NCI-H1436 treated with DMSO at 0.1 percent for 48 hours (cell line): ENCODE data around the gene SIGLEC10.
"Not testable (repeated sequence)": the region's sequence is repeated elsewhere in the genome, so short reads cannot be mapped to it uniquely, and the experiment has no call there.

Experiments used
- DNase-seq: peaks from one replicate; lab custom pipeline; 2025; lab: John Stamatoyannopoulos, UW

Gene SIGLEC10, protein sequence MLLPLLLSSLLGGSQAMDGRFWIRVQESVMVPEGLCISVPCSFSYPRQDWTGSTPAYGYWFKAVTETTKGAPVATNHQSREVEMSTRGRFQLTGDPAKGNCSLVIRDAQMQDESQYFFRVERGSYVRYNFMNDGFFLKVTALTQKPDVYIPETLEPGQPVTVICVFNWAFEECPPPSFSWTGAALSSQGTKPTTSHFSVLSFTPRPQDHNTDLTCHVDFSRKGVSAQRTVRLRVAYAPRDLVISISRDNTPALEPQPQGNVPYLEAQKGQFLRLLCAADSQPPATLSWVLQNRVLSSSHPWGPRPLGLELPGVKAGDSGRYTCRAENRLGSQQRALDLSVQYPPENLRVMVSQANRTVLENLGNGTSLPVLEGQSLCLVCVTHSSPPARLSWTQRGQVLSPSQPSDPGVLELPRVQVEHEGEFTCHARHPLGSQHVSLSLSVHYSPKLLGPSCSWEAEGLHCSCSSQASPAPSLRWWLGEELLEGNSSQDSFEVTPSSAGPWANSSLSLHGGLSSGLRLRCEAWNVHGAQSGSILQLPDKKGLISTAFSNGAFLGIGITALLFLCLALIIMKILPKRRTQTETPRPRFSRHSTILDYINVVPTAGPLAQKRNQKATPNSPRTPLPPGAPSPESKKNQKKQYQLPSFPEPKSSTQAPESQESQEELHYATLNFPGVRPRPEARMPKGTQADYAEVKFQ

GRCh38 chr19:51417107-51417809 lies at the start of gene SIGLEC10:
SIGLEC10 (minus strand) TSS chr19:51417642; CDS start chr19:51417581, 61 bp downstream.
- DNase-seq: no peak

DNA sequence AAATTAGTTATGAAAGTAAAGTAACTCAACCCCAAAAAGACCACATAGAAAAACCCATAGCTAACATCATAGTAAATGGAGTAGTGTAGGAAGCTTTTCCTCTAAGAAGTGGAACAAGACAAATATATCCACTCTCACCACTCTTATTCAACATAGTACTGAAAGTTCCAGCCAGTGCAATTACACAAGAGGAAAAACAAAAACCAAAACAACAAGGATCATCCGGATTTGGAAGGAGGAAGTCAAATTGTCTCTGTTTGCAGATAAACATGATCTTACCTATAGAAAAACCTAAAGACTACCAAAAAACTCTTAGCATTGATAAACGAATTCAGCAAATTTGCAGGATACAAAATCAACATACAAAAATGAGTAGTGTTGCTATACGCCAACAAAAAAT lies 49.3 kb upstream of the SIGLEC10 start:
- no peak for DNase-seq

- not testable (repeated sequence) for DNase-seq
These were observed 46.6 kb upstream of the SIGLEC10 start for GRCh38 chr19:51463976-51464581.

- no peak for DNase-seq
These were observed 45.2 kb upstream of the SIGLEC10 start for GRCh38 chr19:51462681-51463080.

DNA sequence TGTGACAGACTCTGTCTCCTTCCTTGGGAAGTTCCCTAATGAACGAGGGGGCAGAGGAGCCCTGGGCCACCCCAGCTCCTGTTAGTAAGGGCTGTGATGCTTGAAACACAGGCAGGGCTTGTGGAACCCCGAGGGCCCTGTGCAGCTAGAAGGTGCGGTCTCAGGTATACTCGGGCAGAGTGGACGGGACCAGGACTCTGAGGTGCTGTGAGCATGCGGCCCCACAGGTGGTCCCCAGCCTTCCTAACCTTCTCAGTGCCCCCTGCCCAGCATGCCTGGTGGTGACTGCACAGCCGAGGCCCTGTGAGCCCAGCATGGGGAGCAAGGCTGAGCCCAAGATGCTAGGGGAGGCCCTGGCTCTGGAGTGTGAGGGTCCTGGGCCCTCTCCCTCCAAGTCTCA lies 44.8 kb upstream of the SIGLEC10 start:
- DNase-seq: no peak

- no peak for DNase-seq
These were observed 44.3 kb upstream of the SIGLEC10 start for GRCh38 chr19:51461723-51462161.

- DNase-seq: no peak
These were observed 42.9 kb upstream of the SIGLEC10 start for GRCh38 chr19:51460164-51460992.

GRCh38 chr19:51458899-51459505 lies 41.6 kb upstream of the SIGLEC10 start:
- DNase-seq: no peak

DNA sequence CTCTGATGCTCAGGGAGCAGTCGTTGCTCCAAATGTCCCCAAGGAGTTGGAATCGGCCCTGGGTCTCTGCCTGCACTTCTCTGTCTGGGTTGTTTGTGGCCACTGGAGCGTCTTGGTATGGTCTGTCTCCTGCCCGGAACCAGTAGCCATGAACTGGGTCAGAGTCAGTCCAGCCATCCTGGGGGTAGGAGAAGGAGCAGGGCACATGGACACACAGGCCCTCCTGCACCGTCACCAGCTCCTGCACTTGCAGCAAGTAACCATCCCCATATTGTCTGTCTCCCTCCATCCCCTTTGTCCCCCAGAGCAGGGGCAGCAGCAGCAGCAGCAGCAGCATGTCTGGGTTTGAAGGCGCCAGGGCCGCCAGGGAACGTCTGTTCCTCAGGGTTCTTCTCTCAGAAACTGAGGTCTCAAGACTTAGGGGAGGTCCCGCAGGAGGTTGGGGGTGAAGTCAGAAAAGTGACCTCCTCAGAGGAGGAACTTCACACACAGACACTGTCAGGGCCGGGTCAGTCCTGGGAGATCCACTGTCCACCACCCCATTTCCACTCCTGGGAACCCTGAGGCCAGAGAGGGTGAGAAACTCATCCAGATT lies 40.7 kb upstream of the SIGLEC10 start, which contains the start of gene SIGLEC8:
Gene SIGLEC8, minus strand, starts transcription at position 404 of the 595 bp plus-strand sequence. Its CDS starts 67 bp downstream, at position 337.
- DNase-seq: no peak

DNA sequence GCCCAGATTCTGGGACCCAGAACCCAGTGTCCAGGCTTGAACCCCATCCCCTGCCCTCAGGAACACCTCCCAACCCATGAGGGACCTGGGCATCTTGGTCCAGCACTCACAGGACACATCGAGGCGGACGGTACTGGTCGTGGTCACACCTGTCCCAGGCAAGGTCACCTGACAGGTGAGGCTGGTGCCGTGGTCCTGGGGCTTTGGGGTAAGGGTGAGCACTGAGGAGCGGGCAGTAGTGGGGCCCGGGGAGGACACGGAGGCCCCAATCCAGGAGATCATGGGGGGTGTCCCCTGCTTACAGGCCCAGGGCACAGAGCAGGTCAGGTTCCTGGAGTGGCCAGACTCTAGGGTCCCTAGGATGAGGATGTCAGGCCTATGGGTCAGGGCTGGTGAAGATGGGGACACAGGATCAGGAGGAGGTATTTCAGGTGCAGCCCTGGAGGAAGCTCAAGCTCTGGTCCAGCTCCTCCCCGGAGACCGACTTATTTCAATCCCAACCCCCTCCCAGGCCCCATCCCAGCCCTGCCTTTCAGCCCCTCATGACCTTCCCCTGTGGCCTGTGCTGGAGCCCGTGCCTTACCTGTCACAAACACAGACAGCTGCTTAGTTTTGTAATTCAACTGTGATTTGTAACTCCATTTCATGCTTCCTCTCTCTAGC lies 40.0 kb upstream of the SIGLEC10 start:
- no peak for DNase-seq

DNA sequence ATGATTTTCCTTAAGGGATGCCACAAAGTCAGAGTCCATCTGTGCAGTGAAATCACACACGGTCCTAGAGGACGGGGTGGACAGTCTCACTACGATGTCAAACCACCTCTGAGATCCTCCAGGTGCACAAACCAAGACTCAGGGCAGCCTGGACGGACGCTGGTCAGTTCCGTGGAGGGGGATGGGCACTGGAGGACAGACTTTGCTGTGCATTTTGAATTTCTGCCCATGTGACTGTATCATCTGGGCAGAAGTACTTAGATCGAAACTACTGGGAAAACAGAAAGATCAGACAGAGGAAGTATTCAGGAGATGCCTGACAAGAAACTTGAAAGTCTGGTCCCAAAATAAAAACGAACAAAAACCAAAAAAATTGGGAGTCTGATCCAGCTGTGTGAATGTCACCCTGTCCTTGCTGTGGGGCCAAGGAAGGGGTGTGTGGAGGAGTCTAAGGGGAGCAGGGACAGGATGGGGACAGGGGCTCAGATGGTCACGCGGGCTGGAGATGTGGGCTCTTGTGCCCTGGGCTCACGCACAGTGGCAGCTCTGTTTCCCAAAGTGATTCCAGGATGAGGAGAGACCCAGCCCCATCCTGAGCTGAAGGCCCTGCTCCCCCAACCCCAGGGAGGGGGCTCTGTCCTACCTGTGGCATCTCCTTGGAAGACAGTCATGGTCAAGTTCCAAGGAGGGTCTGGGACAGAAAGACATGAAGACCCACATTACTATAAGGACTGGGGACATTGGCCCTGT lies 39.3 kb upstream of the SIGLEC10 start:
- DNase-seq: no peak

DNA sequence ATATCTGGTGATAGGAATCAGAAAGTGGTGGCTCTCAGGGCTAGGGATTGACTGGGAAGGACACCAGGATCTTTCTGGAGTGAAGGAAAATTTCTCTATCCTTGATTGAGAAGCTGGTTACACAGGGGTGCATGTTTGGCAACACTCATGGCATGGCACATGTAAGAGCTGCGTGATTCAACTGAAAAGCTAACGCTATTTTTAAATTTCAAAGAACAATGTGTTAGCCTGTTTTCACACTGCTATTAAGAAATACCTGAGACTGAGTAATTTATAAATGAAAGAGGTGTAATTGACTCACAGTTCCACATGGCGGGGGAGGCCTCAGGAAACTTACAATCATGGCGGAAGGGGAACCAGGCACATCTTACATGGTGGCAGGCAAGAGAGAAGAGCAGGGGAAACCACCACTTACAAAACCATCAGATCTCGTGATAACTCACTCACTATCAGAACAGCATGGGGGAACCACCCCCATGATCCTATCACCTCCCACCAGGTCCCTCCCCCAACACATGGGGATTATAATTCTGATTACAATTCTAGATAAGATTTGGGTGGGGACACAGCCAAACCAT lies 33.4 kb upstream of the SIGLEC10 start:
- no peak for DNase-seq

- no peak for DNase-seq
These were observed 31.1 kb upstream of the SIGLEC10 start for GRCh38 chr19:51448411-51449016.

DNA sequence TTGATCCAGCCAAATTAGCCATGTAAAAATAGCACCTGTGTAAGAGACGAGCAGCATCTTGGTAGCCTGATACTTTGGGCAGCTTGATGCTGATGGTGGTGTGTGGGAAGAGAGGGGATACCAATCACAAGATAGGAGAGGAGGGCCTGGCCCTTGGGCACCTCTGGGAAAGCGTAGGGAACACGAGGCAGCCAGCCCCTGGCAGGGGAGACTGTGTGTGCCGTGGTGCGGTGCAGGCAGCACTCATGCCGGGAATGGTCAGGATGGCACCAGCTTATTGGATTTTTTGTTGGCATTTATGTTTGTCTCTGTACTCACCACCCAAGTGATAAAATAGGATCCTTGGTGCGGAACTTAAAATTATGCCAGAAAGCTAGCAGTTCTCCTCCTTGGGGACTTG lies 30.6 kb upstream of the SIGLEC10 start:
- no peak for DNase-seq

DNA sequence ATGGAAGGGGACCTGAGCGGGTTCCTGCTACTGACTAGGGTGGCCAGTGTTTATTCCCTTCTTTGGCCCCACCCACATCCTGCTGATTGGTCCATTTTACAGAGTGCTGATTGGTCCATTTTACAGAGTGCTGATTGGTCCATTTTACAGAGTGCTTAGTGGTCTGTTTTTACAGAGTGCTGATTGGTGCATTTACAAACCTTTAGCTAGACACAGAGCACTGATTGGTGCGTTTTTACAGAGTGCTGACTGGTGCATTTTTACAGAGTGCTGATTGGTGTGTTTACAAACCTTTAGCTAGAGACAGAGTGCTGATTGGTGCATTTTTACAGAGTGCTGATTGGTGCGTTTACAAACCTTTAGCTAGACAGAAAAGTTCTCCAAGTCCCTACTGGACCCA lies 30.1 kb upstream of the SIGLEC10 start:
- DNase-seq: not testable (repeated sequence)

DNA sequence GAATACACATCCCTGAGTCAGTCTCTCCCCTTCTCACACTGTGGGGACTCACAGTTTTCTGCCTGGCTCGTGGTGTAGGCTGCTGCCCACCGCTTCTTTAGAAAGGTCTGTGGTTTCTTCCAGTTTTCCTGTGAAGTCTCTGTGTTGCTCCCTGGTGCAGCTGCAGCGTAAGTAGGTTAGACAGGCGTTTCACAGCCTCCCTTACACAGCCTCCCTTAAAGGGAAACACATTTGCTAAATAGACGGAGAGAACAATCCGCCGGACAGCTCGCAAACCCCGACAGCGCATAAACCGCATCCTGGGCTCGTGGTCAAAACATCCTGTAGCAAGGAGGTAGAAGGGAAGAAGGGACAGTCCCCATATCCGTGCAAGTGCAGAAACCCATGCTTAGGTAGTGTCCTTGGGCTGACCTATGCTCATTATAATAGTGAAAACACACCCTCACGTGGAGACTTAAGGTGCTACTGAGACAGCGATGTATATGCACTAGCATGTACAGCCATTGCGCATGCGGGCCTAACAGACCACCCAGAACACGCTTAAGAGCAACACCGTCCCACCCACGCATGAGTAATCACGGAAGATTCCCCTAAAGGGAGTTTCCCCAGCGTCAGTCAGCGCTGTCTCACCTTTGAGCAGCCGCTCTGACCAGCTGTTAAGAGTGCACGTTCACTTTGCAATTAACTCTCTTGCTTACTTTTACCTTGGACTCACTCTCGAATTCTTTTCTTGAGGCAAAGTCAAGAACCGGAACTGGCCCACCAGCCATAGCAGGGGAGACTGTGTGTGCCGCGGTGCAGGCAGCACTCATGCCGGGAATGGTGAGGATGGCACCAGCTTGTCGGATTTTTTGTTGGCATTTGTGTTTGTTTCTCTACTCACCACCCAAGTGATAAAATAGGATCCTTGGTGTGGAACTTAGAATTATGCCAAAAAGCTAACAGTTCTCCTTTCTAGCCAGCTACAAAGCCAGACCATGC lies 24.3 kb upstream of the SIGLEC10 start:
- no peak for DNase-seq

DNA sequence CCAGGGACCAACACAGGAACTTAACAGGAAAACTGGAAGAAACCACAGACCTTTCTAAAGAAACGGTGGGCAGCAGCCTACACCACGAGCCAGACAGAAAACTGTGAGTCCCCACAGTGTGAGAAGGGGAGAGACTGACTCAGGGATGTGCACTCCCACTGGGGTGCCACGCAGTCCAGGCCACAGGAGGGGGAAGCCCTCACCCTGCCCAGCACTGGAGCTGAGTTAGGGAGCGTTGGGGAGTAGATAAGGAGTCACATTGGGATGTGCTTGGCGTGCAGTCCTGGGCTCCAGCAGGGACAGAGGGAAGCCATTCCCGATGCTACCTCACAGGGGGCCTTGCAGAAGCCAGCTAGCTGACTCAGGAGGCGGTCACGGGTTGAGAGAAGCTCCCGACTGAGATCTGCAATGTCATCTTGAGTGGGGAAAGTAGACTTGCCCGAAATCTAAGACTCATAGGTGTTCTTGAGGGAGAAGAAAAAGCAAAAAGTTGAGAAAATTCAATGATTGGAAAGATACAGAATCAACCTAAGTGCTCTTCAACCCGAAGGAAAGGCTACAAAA lies 23.5 kb upstream of the SIGLEC10 start:
- DNase-seq: no peak
